ENCODE measurements around the gene ZNF512. TPM values are rescaled to one million over a fixed set of nuclear protein-coding genes. Genes with fewer than 3 reads are reported as not detected.
"Not testable (repeated sequence)": the region's sequence is repeated elsewhere in the genome, so short reads cannot be mapped to it uniquely, and the experiment has no call there.

Gene ZNF512
- total RNA-seq, 2 donors from 2014 or later: 23.2 to 26.8 TPM

DNA sequence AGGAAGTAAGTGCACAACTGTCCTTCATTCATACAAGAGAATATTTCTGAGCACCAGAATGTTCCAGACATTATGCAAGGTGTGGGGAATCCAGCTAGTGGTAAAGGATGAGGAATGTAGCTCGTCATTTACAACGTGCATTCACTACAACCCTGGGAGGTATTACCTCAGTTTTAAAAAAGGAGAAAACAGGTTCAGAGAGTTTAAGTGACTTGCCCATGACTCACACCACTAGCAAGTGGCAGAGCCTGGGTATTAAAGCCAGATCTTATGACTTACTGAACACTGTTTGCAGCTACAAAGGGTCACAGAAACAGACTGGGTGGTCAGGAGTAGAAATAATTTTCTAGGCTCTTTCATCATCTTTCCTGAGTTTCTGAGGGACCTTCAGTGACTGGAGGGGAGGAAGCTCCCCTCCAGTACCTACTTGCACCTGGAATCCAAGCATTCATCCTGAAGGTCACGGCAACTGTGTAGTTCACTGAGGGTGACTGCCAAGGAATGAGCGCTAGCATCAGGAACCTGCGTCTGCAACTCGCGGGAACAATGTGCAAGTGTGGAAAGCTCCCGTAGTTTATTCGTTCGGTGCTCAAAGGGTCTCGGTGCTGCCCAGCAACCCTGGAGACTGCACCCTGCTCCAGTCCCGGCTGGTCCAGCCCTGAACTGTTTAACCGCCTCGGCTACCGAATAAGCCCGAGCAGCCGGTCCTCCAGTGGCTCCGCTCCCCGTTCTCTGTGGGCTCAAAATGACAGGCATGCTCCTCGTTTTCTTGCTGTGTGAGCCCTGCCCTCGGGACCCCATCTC lies 45.3 kb downstream of the ZNF512 start:
- ATAC-seq (replicated peaks in 1 of 2) (peak; percentile 55 to 59), DNase-seq (peak; percentile 10 to 37)
- no peak overlapping the region for H3K4me3 Mint-ChIP-seq
- peaks cover 3 to 11% of the 10 kb centered on the region in 2 donors for H3K36me3 Mint-ChIP-seq (ENCODE audit: insufficient read depth in 2 of 2)
- no peaks in the 10 kb centered on the region for H3K4me1 Mint-ChIP-seq (ENCODE audit: low read depth)
- H3K27ac Mint-ChIP-seq: peak overlapping the region; percentile 9
- H3K9me3 Mint-ChIP-seq: no peaks in the 10 kb centered on the region
- no peaks in the 10 kb centered on the region for H3K27me3 Mint-ChIP-seq (ENCODE audit: low read depth)

- DNase-seq: peak; percentile 95 to 97
- ATAC-seq (replicated peaks in 1 of 2): peak; percentile 97
- Mint-ChIP-seq H3K27me3 (ENCODE audit: low read depth) (no peaks in the 10 kb centered on the region), H3K9me3 (no peaks in the 10 kb centered on the region), H3K27ac (peak within 1 kb of the TSS; percentile 9), H3K4me1 (ENCODE audit: low read depth) (no peaks in the 10 kb centered on the region), H3K36me3 (ENCODE audit: insufficient read depth in 2 of 2) (peaks cover 3 to 8% of the 10 kb centered on the region in 2 donors), H3K4me3 (no peak within 1 kb of the TSS)
Measured at GRCh38 chr2:27628767-27629709, 46.2 kb downstream of the ZNF512 start, which contains the start of the genes CCDC121 and GPN1. Gene CCDC121 (minus strand): TSS chr2:27629012. CDS start chr2:27627799, 1,213 bp downstream. Gene GPN1 (plus strand): TSS chr2:27629050. CDS start chr2:27629059, 9 bp downstream.

DNA sequence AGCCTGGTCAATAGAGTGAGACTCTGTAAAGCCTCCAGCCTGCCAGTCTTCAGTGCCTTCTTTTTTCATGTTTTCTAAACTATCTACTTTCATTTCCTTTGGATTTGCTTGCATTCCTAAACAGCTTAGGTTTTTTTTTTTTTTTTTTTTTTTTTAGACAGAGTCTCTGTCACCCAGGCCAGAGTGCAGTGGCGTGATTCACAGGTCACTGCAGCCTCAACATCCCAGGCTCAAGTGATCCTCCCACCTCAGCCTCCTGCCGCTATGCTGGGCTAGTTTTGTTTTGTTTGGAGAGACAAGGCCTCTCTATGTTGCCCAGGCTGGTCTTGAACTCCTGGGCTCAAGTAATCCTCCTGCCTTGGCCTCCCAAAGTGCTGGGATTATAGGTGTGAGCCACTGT lies 47.4 kb downstream of the ZNF512 start:
- H3K27ac Mint-ChIP-seq: peak overlapping the region; percentile 36
- H3K9me3 Mint-ChIP-seq; ATAC-seq (replicated peaks in 1 of 2); DNase-seq; H3K4me1 Mint-ChIP-seq (ENCODE audit: low read depth); H3K4me3 Mint-ChIP-seq; H3K27me3 Mint-ChIP-seq (ENCODE audit: low read depth): not testable (repeated sequence)
- peaks cover 11 to 16% of the 10 kb centered on the region in 2 donors for H3K36me3 Mint-ChIP-seq (ENCODE audit: insufficient read depth in 2 of 2)

DNA sequence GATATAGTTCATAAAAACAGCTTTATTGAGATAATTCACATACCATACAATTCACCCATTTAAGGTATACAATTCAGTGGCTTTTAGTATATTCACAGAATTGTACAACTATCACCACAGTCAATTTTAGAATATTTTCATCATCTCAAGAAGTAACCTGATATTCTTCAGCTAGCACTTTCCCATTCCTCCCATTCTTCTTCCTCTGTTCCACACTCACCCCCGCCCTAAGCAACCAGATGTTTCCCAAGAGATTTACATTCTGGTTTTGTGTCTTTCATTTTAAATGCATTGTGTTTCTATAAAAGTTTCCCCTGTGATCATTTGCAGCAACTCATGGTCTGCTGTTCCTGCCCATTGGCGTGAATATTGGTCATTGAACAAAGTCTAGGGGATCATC lies 51.4 kb downstream of the ZNF512 start:
- H3K27me3 Mint-ChIP-seq (ENCODE audit: low read depth): no peaks in the 10 kb centered on the region
- no peak overlapping the region for H3K27ac Mint-ChIP-seq
- H3K4me1 Mint-ChIP-seq (ENCODE audit: low read depth): peaks cover 25% of the 10 kb centered on the region
- peaks cover 17 to 37% of the 10 kb centered on the region in 2 donors for H3K36me3 Mint-ChIP-seq (ENCODE audit: insufficient read depth in 2 of 2)
- ATAC-seq (replicated peaks in 1 of 2) (no peak), DNase-seq (no peak)
- H3K4me3 Mint-ChIP-seq: no peak overlapping the region
- H3K9me3 Mint-ChIP-seq: no peaks in the 10 kb centered on the region

- ATAC-seq (replicated peaks in 1 of 2) (no peak), DNase-seq (peak; percentile 17 to 37)
- Mint-ChIP-seq H3K36me3 (ENCODE audit: insufficient read depth in 2 of 2) (peaks cover 19 to 44% of the 10 kb centered on the region in 2 donors), H3K27ac (no peak overlapping the region), H3K4me1 (ENCODE audit: low read depth) (peaks cover 34% of the 10 kb centered on the region), H3K4me3 (no peak overlapping the region), H3K9me3 (no peaks in the 10 kb centered on the region), H3K27me3 (ENCODE audit: low read depth) (no peaks in the 10 kb centered on the region)
Measured at GRCh38 chr2:27636766-27637165, 53.9 kb downstream of the ZNF512 start.

DNA sequence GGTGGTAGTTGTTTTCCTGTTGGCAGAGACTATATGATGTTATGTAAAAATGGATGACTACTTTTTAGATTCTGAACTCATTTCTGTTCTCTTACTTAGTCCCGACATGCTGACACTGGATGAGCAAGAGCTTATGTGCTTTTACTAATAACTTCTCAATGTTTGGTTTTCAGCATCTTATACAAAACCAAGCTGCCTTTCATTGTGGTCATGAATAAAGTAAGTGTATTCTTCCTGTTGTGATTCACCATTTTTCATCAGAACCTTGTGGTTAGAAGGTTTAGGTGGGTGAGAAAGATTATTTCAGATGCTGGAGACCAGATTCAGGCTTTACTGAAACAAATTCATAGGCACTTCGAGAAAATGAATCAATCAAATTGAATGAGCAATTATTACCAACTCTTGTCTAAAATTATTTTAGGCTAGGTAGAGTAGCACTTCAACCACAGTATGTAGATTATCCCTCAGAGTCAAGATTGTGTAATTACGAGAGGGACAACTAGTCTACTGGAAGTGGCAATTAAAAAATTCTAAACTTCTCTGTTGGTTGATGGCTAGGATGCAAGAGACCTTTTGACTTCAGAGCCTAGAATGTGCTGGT lies 55.3 kb downstream of the ZNF512 start:
- H3K36me3 Mint-ChIP-seq (ENCODE audit: insufficient read depth in 2 of 2): peaks cover 17 to 43% of the 10 kb centered on the region in 2 donors
- no peaks in the 10 kb centered on the region for H3K9me3 Mint-ChIP-seq
- ATAC-seq (replicated peaks in 1 of 2) (peak; percentile 87), DNase-seq (peak; percentile 25 to 43)
- H3K4me3 Mint-ChIP-seq: peak overlapping the region; percentile 70 to 88
- H3K4me1 Mint-ChIP-seq (ENCODE audit: low read depth): peaks cover 34% of the 10 kb centered on the region
- H3K27me3 Mint-ChIP-seq (ENCODE audit: low read depth): no peaks in the 10 kb centered on the region
- H3K27ac Mint-ChIP-seq: peak overlapping the region; percentile 96

DNA sequence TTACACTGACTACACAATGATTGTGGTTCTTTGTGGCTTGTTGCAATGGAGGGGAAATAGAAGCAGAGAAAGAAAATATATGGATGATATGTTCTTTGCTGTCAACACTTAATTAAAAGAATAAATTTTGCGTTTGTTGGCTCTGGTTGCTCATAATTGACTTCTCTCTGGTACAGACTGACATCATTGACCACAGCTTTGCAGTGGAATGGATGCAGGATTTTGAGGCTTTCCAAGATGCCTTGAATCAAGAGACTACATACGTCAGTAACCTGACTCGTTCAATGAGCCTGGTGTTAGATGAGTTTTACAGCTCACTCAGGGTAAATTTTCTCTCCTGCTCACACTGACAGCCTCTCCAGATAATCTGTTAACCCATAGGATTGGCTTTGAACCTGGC lies 55.9 kb downstream of the ZNF512 start:
- Mint-ChIP-seq H3K27ac (peak overlapping the region; percentile 96), H3K4me1 (ENCODE audit: low read depth) (peaks cover 34% of the 10 kb centered on the region), H3K4me3 (peak overlapping the region; percentile 70 to 88), H3K36me3 (ENCODE audit: insufficient read depth in 2 of 2) (peaks cover 17 to 43% of the 10 kb centered on the region in 2 donors), H3K9me3 (no peaks in the 10 kb centered on the region), H3K27me3 (ENCODE audit: low read depth) (no peaks in the 10 kb centered on the region)
- ATAC-seq (replicated peaks in 1 of 2) (peak; percentile 57 to 70), DNase-seq (peak; percentile 44 to 49)

GRCh38 chr2:27640722-27641245 lies 57.9 kb downstream of the ZNF512 start:
- H3K36me3 Mint-ChIP-seq (ENCODE audit: insufficient read depth in 2 of 2): peaks cover 6 to 29% of the 10 kb centered on the region in 2 donors
- ATAC-seq (replicated peaks in 1 of 2) (no peak), DNase-seq (no peak)
- no peaks in the 10 kb centered on the region for H3K9me3 Mint-ChIP-seq
- no peak overlapping the region for H3K27ac Mint-ChIP-seq
- H3K4me3 Mint-ChIP-seq: no peak overlapping the region
- H3K4me1 Mint-ChIP-seq (ENCODE audit: low read depth): peaks cover 29% of the 10 kb centered on the region
- H3K27me3 Mint-ChIP-seq (ENCODE audit: low read depth): no peaks in the 10 kb centered on the region

- Mint-ChIP-seq H3K27ac (no peak overlapping the region), H3K36me3 (ENCODE audit: insufficient read depth in 2 of 2) (peaks cover 1 to 18% of the 10 kb centered on the region in 2 donors), H3K4me1 (ENCODE audit: low read depth) (peaks cover 4% of the 10 kb centered on the region), H3K4me3 (no peak overlapping the region), H3K27me3 (ENCODE audit: low read depth) (no peaks in the 10 kb centered on the region), H3K9me3 (no peaks in the 10 kb centered on the region)
- DNase-seq: no peak
- no peak for ATAC-seq (replicated peaks in 1 of 2)
Measured at GRCh38 chr2:27645197-27645596, 62.4 kb downstream of the ZNF512 start.

- H3K4me3 Mint-ChIP-seq: no peak overlapping the region
- H3K9me3 Mint-ChIP-seq: no peaks in the 10 kb centered on the region
- no peak for ATAC-seq (replicated peaks in 1 of 2)
- DNase-seq: no peak
- peak overlapping the region; percentile 35 for H3K27ac Mint-ChIP-seq
- H3K27me3 Mint-ChIP-seq (ENCODE audit: low read depth): no peaks in the 10 kb centered on the region
- H3K4me1 Mint-ChIP-seq (ENCODE audit: low read depth): peaks cover 4% of the 10 kb centered on the region
- H3K36me3 Mint-ChIP-seq (ENCODE audit: insufficient read depth in 2 of 2): peaks cover 2 to 13% of the 10 kb centered on the region in 2 donors
Measured at GRCh38 chr2:27647289-27647688, 64.4 kb downstream of the ZNF512 start.

DNA sequence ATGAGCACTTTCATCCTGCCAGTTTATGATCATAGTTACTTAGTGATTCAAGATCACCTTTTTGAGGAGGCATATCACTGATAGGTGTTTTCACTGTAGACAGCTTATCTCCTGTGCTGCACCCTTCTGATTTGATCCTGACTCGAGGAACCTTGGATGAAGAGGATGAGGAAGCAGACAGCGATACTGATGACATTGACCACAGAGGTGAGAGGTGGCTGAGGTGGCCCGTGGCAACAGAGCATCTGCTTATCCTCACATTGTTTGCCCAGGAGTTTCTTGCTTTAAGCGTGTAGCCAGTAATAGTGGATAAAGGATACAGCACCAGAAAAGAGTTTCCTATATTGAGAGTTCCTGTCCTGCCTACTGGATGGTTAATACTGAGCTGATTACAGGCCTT lies 64.9 kb downstream of the ZNF512 start:
- Mint-ChIP-seq H3K36me3 (ENCODE audit: insufficient read depth in 2 of 2) (peaks cover 1 to 17% of the 10 kb centered on the region in 2 donors), H3K9me3 (no peaks in the 10 kb centered on the region), H3K27ac (peak overlapping the region; percentile 19), H3K4me1 (ENCODE audit: low read depth) (peaks cover 9% of the 10 kb centered on the region), H3K27me3 (ENCODE audit: low read depth) (no peaks in the 10 kb centered on the region), H3K4me3 (no peak overlapping the region)
- ATAC-seq (replicated peaks in 1 of 2) (no peak), DNase-seq (no peak)

GRCh38 chr2:27651056-27651455 lies 68.2 kb downstream of the ZNF512 start:
- Mint-ChIP-seq H3K36me3 (ENCODE audit: insufficient read depth in 2 of 2) (peaks cover 6 to 31% of the 10 kb centered on the region in 2 donors), H3K4me3 (no peak overlapping the region), H3K9me3 (no peaks in the 10 kb centered on the region), H3K27me3 (ENCODE audit: low read depth) (no peaks in the 10 kb centered on the region), H3K27ac (no peak overlapping the region), H3K4me1 (ENCODE audit: low read depth) (peaks cover 33% of the 10 kb centered on the region)
- no peak for ATAC-seq (replicated peaks in 1 of 2)
- no peak for DNase-seq
